Measurements from ENCODE around the gene DBH.

Gene DBH

GRCh38 chr9:133638711-133639110 lies 2.5 kb downstream of the DBH start:
- Histone ChIP-seq H2AFZ (ENCODE audit: low read length) (no peak overlapping the region), H3K9me3 (replicated peaks; ENCODE audit: insufficient read depth, low read length) (no peaks in the 10 kb centered on the region), H3K27me3 (replicated peaks; ENCODE audit: insufficient read depth, low read length) (peaks cover 97% of the 10 kb centered on the region), H3K9ac (ENCODE audit: low read length) (no peak overlapping the region), H3K4me2 (ENCODE audit: low read depth, low read length) (no peak overlapping the region), H3K4me3 (ENCODE audit: low read length) (no peak overlapping the region), H3K79me2 (ENCODE audit: low read length) (no peaks in the 10 kb centered on the region), H3K36me3 (replicated peaks; ENCODE audit: insufficient read depth, low read length) (no peaks in the 10 kb centered on the region), H3K4me1 (ENCODE audit: low read length) (no peaks in the 10 kb centered on the region), H4K20me1 (ENCODE audit: insufficient read depth, low read length) (no peaks in the 10 kb centered on the region), H3F3A (ENCODE audit: insufficient read depth, low read length) (no peaks in the 10 kb centered on the region), H3K27ac (ENCODE audit: low read length) (no peak overlapping the region), H3K9me2 (replicated peaks; ENCODE audit: insufficient read depth, low read length) (no peaks in the 10 kb centered on the region)
- DNase-seq: no peak
- no peak for TF ChIP-seq CTCF (IDR thresholded peaks at IDR 0.05; ENCODE audit: low read length)
- no peak for TF ChIP-seq EZH2phosphoT487 (IDR thresholded peaks at IDR 0.05; ENCODE audit: low read length)
- no peak for TF ChIP-seq EZH2 (optimal IDR thresholded peaks at IDR 0.05; ENCODE audit: low read depth, low read length)

GRCh38 chr9:133639613-133640012 lies 3.5 kb downstream of the DBH start:
- H3K9ac ChIP-seq (ENCODE audit: low read length): no peak overlapping the region
- no peak overlapping the region for H3K4me3 ChIP-seq (ENCODE audit: low read length)
- H3K27ac ChIP-seq (ENCODE audit: low read length): no peak overlapping the region
- no peaks in the 10 kb centered on the region for H3K9me3 ChIP-seq (replicated peaks; ENCODE audit: insufficient read depth, low read length)
- no peaks in the 10 kb centered on the region for H3K36me3 ChIP-seq (replicated peaks; ENCODE audit: insufficient read depth, low read length)
- H3K27me3 ChIP-seq (replicated peaks; ENCODE audit: insufficient read depth, low read length): peaks cover 98% of the 10 kb centered on the region
- H3K4me1 ChIP-seq (ENCODE audit: low read length): no peaks in the 10 kb centered on the region
- no peak for TF ChIP-seq EZH2 (optimal IDR thresholded peaks at IDR 0.05; ENCODE audit: low read depth, low read length)
- no peak for TF ChIP-seq CTCF (IDR thresholded peaks at IDR 0.05; ENCODE audit: low read length)
- no peaks in the 10 kb centered on the region for H3K79me2 ChIP-seq (ENCODE audit: low read length)
- H4K20me1 ChIP-seq (ENCODE audit: insufficient read depth, low read length): no peaks in the 10 kb centered on the region
- H3K4me2 ChIP-seq (ENCODE audit: low read depth, low read length): no peak overlapping the region
- DNase-seq: no peak
- H3F3A ChIP-seq (ENCODE audit: insufficient read depth, low read length): no peaks in the 10 kb centered on the region
- H2AFZ ChIP-seq (ENCODE audit: low read length): no peak overlapping the region
- H3K9me2 ChIP-seq (replicated peaks; ENCODE audit: insufficient read depth, low read length): no peaks in the 10 kb centered on the region

- no peaks in the 10 kb centered on the region for H3K36me3 ChIP-seq (replicated peaks; ENCODE audit: insufficient read depth, low read length)
- H3K4me3 ChIP-seq (ENCODE audit: low read length): no peak overlapping the region
- no peaks in the 10 kb centered on the region for H3K4me1 ChIP-seq (ENCODE audit: low read length)
- H3K9me2 ChIP-seq (replicated peaks; ENCODE audit: insufficient read depth, low read length): no peaks in the 10 kb centered on the region
- no peaks in the 10 kb centered on the region for H4K20me1 ChIP-seq (ENCODE audit: insufficient read depth, low read length)
- no peaks in the 10 kb centered on the region for H3K79me2 ChIP-seq (ENCODE audit: low read length)
- no peak for DNase-seq
- no peak overlapping the region for H2AFZ ChIP-seq (ENCODE audit: low read length)
- no peak overlapping the region for H3K9ac ChIP-seq (ENCODE audit: low read length)
- no peaks in the 10 kb centered on the region for H3K9me3 ChIP-seq (replicated peaks; ENCODE audit: insufficient read depth, low read length)
- H3K27me3 ChIP-seq (replicated peaks; ENCODE audit: insufficient read depth, low read length): peaks cover 98% of the 10 kb centered on the region
- no peak overlapping the region for H3K4me2 ChIP-seq (ENCODE audit: low read depth, low read length)
- H3F3A ChIP-seq (ENCODE audit: insufficient read depth, low read length): no peaks in the 10 kb centered on the region
- TF ChIP-seq CTCF (IDR thresholded peaks at IDR 0.05; ENCODE audit: low read length): no peak
- TF ChIP-seq EZH2phosphoT487 (IDR thresholded peaks at IDR 0.05; ENCODE audit: low read length): no peak
- no peak for TF ChIP-seq EZH2 (optimal IDR thresholded peaks at IDR 0.05; ENCODE audit: low read depth, low read length)
- no peak overlapping the region for H3K27ac ChIP-seq (ENCODE audit: low read length)
These were observed 4.0 kb downstream of the DBH start for GRCh38 chr9:133640160-133640559.
